Activated naive CD4-positive, alpha-beta T cell treated with anti-CD3 and anti-CD28 coated beads for 36 hours (primary cell): ENCODE data around the gene DENND1A. TPM values are rescaled to one million over a fixed set of nuclear protein-coding genes. Genes with fewer than 3 reads are reported as not detected.
A peak's percentile ranks its signal among the peaks of the same experiment; 100 is the strongest.

Source experiments
- CTCF ChIA-PET: fragments of 350-600 bp; sonication (Branson Sonifier 250); formaldehyde crosslinking; loops from one replicate; lab custom pipeline; 2021; ENCODE audit warnings: antibody characterized with exemption; lab: Charles Lee
- DNase-seq: peaks from one replicate; pipeline ENCODE4 v3.0.0-alpha.2; 2020
- H3K27ac Mint-ChIP-seq: one replicate; pipeline ENCODE4 v1.8.0; 2021; ENCODE audit warnings: mild to moderate bottlenecking, mixed read lengths
- H3K27me3 Mint-ChIP-seq: one replicate; pipeline ENCODE4 v1.8.0; 2021; ENCODE audit warnings: low read depth, mixed read lengths
- H3K36me3 Mint-ChIP-seq: one replicate; pipeline ENCODE4 v1.8.0; 2021; ENCODE audit warnings: low read depth, mixed read lengths
- H3K4me1 Mint-ChIP-seq: one replicate; pipeline ENCODE4 v1.8.0; 2021; ENCODE audit warnings: low read depth, mixed read lengths
- H3K4me3 Mint-ChIP-seq: one replicate; pipeline ENCODE4 v1.8.0; 2021; ENCODE audit warnings: mild to moderate bottlenecking, moderate library complexity, mixed read lengths
- H3K9me3 Mint-ChIP-seq: one replicate; pipeline ENCODE4 v1.8.0; 2021; ENCODE audit warnings: mixed read lengths
- intact Hi-C: fragments of 100-400 bp; cut with micrococcal nuclease; formaldehyde crosslinking; loops from one replicate; pipeline ENCODE4 v1.15.1; 2023
- total RNA-seq, 2 experiments: library from RNA; stranded (reverse); gene quantifications; one replicate each; pipeline ENCODE4 v1.2.3, GENCODE V29; 2021

DENND1A gene
- total RNA-seq, 2 experiments from 2014 or later = 28.4 to 29.6 TPM

- H3K27ac Mint-ChIP-seq = peak overlapping the region; percentile 55
- H3K9me3 Mint-ChIP-seq = no peaks in the 10 kb centered on the region
- CTCF ChIA-PET = interaction anchor here (0.6 kb wide), 1 partner anchor 278 kb away, joined by 3 read pairs; no protein-coding TSS in a partner anchor
- H3K4me1 Mint-ChIP-seq = peaks cover 59% of the 10 kb centered on the region
- no peak for DNase-seq
- intact Hi-C loops = loop anchor here (2.0 to 5.0 kb wide), 2 partner anchors 50 to 240 kb away; no protein-coding TSS in a partner anchor
- no peaks in the 10 kb centered on the region for H3K27me3 Mint-ChIP-seq
- H3K4me3 Mint-ChIP-seq = no peak overlapping the region
- peaks cover 11% of the 10 kb centered on the region for H3K36me3 Mint-ChIP-seq
Measured at GRCh38 chr9:123687246-123687751, 242.6 kb downstream of the DENND1A start.

- peaks cover 59% of the 10 kb centered on the region for H3K4me1 Mint-ChIP-seq
- no peak for DNase-seq
- H3K36me3 Mint-ChIP-seq = peaks cover 12% of the 10 kb centered on the region
- intact Hi-C loops = loop anchor here (2.0 to 5.0 kb wide), 2 partner anchors 50 to 240 kb away; no protein-coding TSS in a partner anchor
- CTCF ChIA-PET = interaction anchor here (0.6 kb wide), 1 partner anchor 278 kb away, joined by 3 read pairs; no protein-coding TSS in a partner anchor
- H3K27me3 Mint-ChIP-seq = no peaks in the 10 kb centered on the region
- peak overlapping the region; percentile 55 for H3K27ac Mint-ChIP-seq
- no peak overlapping the region for H3K4me3 Mint-ChIP-seq
- no peaks in the 10 kb centered on the region for H3K9me3 Mint-ChIP-seq
Measured at GRCh38 chr9:123686829-123687192, 243.1 kb downstream of the DENND1A start.

GRCh38 chr9:123686131-123686828 is 243.6 kb downstream of the DENND1A start:
- H3K9me3 Mint-ChIP-seq = no peaks in the 10 kb centered on the region
- CTCF ChIA-PET = no interaction called here
- intact Hi-C loops = loop anchor here (2.0 to 5.0 kb wide), 2 partner anchors 49 to 241 kb away; no protein-coding TSS in a partner anchor
- DNase-seq = no peak
- peaks cover 59% of the 10 kb centered on the region for H3K4me1 Mint-ChIP-seq
- no peak overlapping the region for H3K27ac Mint-ChIP-seq
- H3K36me3 Mint-ChIP-seq = peaks cover 12% of the 10 kb centered on the region
- H3K4me3 Mint-ChIP-seq = no peak overlapping the region
- no peaks in the 10 kb centered on the region for H3K27me3 Mint-ChIP-seq

- H3K36me3 Mint-ChIP-seq = peaks cover 14% of the 10 kb centered on the region
- H3K4me3 Mint-ChIP-seq = no peak overlapping the region
- H3K4me1 Mint-ChIP-seq = peaks cover 59% of the 10 kb centered on the region
- intact Hi-C loops = loop anchor here (2.0 to 5.0 kb wide), 3 partner anchors 49 to 242 kb away; no protein-coding TSS in a partner anchor
- no peak overlapping the region for H3K27ac Mint-ChIP-seq
- H3K9me3 Mint-ChIP-seq = no peaks in the 10 kb centered on the region
- CTCF ChIA-PET = no interaction called here
- H3K27me3 Mint-ChIP-seq = no peaks in the 10 kb centered on the region
- DNase-seq = no peak
Measured at GRCh38 chr9:123685489-123686083, 244.3 kb downstream of the DENND1A start.

- Mint-ChIP-seq H3K4me1 (peaks cover 65% of the 10 kb centered on the region), H3K9me3 (no peaks in the 10 kb centered on the region), H3K27me3 (no peaks in the 10 kb centered on the region), H3K27ac (peak overlapping the region; percentile 66), H3K36me3 (peaks cover 15% of the 10 kb centered on the region), H3K4me3 (no peak overlapping the region)
- DNase-seq = no peak
- intact Hi-C loops = loop anchor here (2.0 to 5.0 kb wide), 2 partner anchors 136 to 243 kb away; no protein-coding TSS in a partner anchor
- CTCF ChIA-PET = no interaction called here
Measured at GRCh38 chr9:123684393-123685149, 245.4 kb downstream of the DENND1A start.

GRCh38 chr9:123682746-123683145 is 247.2 kb downstream of the DENND1A start:
- no peaks in the 10 kb centered on the region for H3K9me3 Mint-ChIP-seq
- no peak overlapping the region for H3K27ac Mint-ChIP-seq
- peaks cover 16% of the 10 kb centered on the region for H3K36me3 Mint-ChIP-seq
- H3K4me3 Mint-ChIP-seq = no peak overlapping the region
- DNase-seq = no peak
- intact Hi-C loops = no loop called here
- H3K27me3 Mint-ChIP-seq = no peaks in the 10 kb centered on the region
- H3K4me1 Mint-ChIP-seq = peaks cover 67% of the 10 kb centered on the region
- CTCF ChIA-PET = interaction anchor here (0.5 kb wide), 1 partner anchor 1473 kb away, joined by 4 read pairs; no protein-coding TSS in a partner anchor

- H3K4me1 Mint-ChIP-seq = peaks cover 45% of the 10 kb centered on the region
- DNase-seq = no peak
- CTCF ChIA-PET = no interaction called here
- no peaks in the 10 kb centered on the region for H3K9me3 Mint-ChIP-seq
- H3K36me3 Mint-ChIP-seq = peaks cover 21% of the 10 kb centered on the region
- no peak overlapping the region for H3K4me3 Mint-ChIP-seq
- no peaks in the 10 kb centered on the region for H3K27me3 Mint-ChIP-seq
- no peak overlapping the region for H3K27ac Mint-ChIP-seq
- intact Hi-C loops = no loop called here
Measured at GRCh38 chr9:123680352-123680751, 249.6 kb downstream of the DENND1A start.

- peaks cover 2% of the 10 kb centered on the region for H3K9me3 Mint-ChIP-seq
- peak; percentile 37 for DNase-seq
- intact Hi-C loops = no loop called here
- no peak overlapping the region for H3K4me3 Mint-ChIP-seq
- H3K27me3 Mint-ChIP-seq = no peaks in the 10 kb centered on the region
- peaks cover 24% of the 10 kb centered on the region for H3K36me3 Mint-ChIP-seq
- H3K4me1 Mint-ChIP-seq = peaks cover 36% of the 10 kb centered on the region
- CTCF ChIA-PET = no interaction called here
- no peak overlapping the region for H3K27ac Mint-ChIP-seq
Measured at GRCh38 chr9:123679330-123679987, 250.5 kb downstream of the DENND1A start.

- intact Hi-C loops = no loop called here
- no peak overlapping the region for H3K27ac Mint-ChIP-seq
- no peak for DNase-seq
- CTCF ChIA-PET = no interaction called here
- H3K4me3 Mint-ChIP-seq = no peak overlapping the region
- peaks cover 30% of the 10 kb centered on the region for H3K4me1 Mint-ChIP-seq
- peaks cover 30% of the 10 kb centered on the region for H3K36me3 Mint-ChIP-seq
- H3K27me3 Mint-ChIP-seq = no peaks in the 10 kb centered on the region
- peaks cover 8% of the 10 kb centered on the region for H3K9me3 Mint-ChIP-seq
Measured at GRCh38 chr9:123678878-123679329, 251.0 kb downstream of the DENND1A start.

GRCh38 chr9:123678038-123678877 is 251.7 kb downstream of the DENND1A start:
- CTCF ChIA-PET = no interaction called here
- Mint-ChIP-seq H3K4me3 (no peak overlapping the region), H3K27ac (no peak overlapping the region), H3K4me1 (peaks cover 25% of the 10 kb centered on the region), H3K36me3 (peaks cover 34% of the 10 kb centered on the region), H3K27me3 (no peaks in the 10 kb centered on the region), H3K9me3 (peaks cover 13% of the 10 kb centered on the region)
- intact Hi-C loops = no loop called here
- no peak for DNase-seq

- no peak overlapping the region for H3K4me3 Mint-ChIP-seq
- peaks cover 23% of the 10 kb centered on the region for H3K9me3 Mint-ChIP-seq
- CTCF ChIA-PET = no interaction called here
- intact Hi-C loops = no loop called here
- peaks cover 31% of the 10 kb centered on the region for H3K36me3 Mint-ChIP-seq
- H3K4me1 Mint-ChIP-seq = peaks cover 17% of the 10 kb centered on the region
- DNase-seq = no peak
- no peaks in the 10 kb centered on the region for H3K27me3 Mint-ChIP-seq
- no peak overlapping the region for H3K27ac Mint-ChIP-seq
Measured at GRCh38 chr9:123676869-123677268, 253.1 kb downstream of the DENND1A start.
